ENCODE data around the gene NTS.
A peak's percentile ranks its signal among the peaks of the same experiment; 100 is the strongest.

Gene NTS

GRCh38 chr12:85923767-85924331 lies 49.8 kb downstream of the NTS start:
- H3K27ac ChIP-seq, result no peak overlapping the region
- TF ChIP-seq ZFX (IDR thresholded peaks at IDR 0.05; ENCODE audit: borderline replicate concordance) (no peak), CTCF (IDR thresholded peaks at IDR 0.05) (peak; percentile 84)

GRCh38 chr12:85927166-85927565 lies 53.1 kb downstream of the NTS start:
- TF ChIP-seq ZFX (IDR thresholded peaks at IDR 0.05; ENCODE audit: borderline replicate concordance) (no peak), CTCF (IDR thresholded peaks at IDR 0.05) (no peak)
- no peak overlapping the region for H3K27ac ChIP-seq
